ENCODE measurements around the gene SLC9A7.

The SLC9A7 gene

GRCh38 chrX:46569621-46570020 is 189.3 kb downstream of the SLC9A7 start:
- no peak for DNase-seq

GRCh38 chrX:46567388-46567787 is 191.5 kb downstream of the SLC9A7 start:
- DNase-seq: no peak

GRCh38 chrX:46561824-46562657 is 196.9 kb downstream of the SLC9A7 start:
- DNase-seq: peak in 1 of 2 donors; percentile 41

- DNase-seq: no peak
Measured at GRCh38 chrX:46559062-46559461, 199.9 kb downstream of the SLC9A7 start.

- peak; percentile 28 to 71 for DNase-seq
Measured at GRCh38 chrX:46554942-46555341, 204.0 kb downstream of the SLC9A7 start.

GRCh38 chrX:46553935-46554334 is 205.0 kb downstream of the SLC9A7 start:
- DNase-seq: no peak

GRCh38 chrX:46551494-46552128 is 207.3 kb downstream of the SLC9A7 start:
- DNase-seq: no peak

GRCh38 chrX:46549914-46550313 is 209.0 kb downstream of the SLC9A7 start:
- no peak for DNase-seq

Data from inflammatory macrophage treated with lipopolysaccharide for 1 hour (primary cell).